IPS DF 6.9 (cell line): Measurements from ENCODE around the gene ESAM.

Experiments
- DNase-seq: peaks from one replicate; pipeline ENCODE4 v3.0.0-alpha.2; 2013; ENCODE audit warnings: low read depth, low spot score
- H3K27ac ChIP-seq: one replicate; pipeline ENCODE4 v1.5.1; 2013; ENCODE audit warnings: low read length, control low read depth
- H3K27me3 ChIP-seq: 2 replicates; pipeline ENCODE4 v1.6.1; 2013; ENCODE audit warnings: mild to moderate bottlenecking, low read length; ENCODE audit not compliant: control insufficient read depth, insufficient read depth
- H3K36me3 ChIP-seq: 2 replicates; pipeline ENCODE4 v1.6.1; 2013; ENCODE audit warnings: low read length; ENCODE audit not compliant: control insufficient read depth, insufficient read depth
- H3K4me1 ChIP-seq: 2 replicates; pipeline ENCODE4 v1.6.1; 2013; ENCODE audit warnings: low read length; ENCODE audit not compliant: control insufficient read depth, insufficient read depth
- H3K4me3 ChIP-seq: 2 replicates; pipeline ENCODE4 v1.5.1; 2013; ENCODE audit warnings: mild to moderate bottlenecking, low read length
- H3K9me3 ChIP-seq: 2 replicates; pipeline ENCODE4 v1.6.1; 2013; ENCODE audit warnings: low read length, inconsistent platforms; ENCODE audit not compliant: control insufficient read depth, insufficient read depth
- WGBS: extraction: QIAGEN DNeasy Blood & Tissue Kit; methylation state at CpG from one replicate; pipeline ENCODE4 v1.1.7; 2013; ENCODE audit warnings: mixed read lengths, missing lambda C conversion rate; ENCODE audit not compliant: insufficient read length, insufficient coverage; 5-methylcytosine and 5-hydroxymethylcytosine counted together

Gene ESAM

DNA sequence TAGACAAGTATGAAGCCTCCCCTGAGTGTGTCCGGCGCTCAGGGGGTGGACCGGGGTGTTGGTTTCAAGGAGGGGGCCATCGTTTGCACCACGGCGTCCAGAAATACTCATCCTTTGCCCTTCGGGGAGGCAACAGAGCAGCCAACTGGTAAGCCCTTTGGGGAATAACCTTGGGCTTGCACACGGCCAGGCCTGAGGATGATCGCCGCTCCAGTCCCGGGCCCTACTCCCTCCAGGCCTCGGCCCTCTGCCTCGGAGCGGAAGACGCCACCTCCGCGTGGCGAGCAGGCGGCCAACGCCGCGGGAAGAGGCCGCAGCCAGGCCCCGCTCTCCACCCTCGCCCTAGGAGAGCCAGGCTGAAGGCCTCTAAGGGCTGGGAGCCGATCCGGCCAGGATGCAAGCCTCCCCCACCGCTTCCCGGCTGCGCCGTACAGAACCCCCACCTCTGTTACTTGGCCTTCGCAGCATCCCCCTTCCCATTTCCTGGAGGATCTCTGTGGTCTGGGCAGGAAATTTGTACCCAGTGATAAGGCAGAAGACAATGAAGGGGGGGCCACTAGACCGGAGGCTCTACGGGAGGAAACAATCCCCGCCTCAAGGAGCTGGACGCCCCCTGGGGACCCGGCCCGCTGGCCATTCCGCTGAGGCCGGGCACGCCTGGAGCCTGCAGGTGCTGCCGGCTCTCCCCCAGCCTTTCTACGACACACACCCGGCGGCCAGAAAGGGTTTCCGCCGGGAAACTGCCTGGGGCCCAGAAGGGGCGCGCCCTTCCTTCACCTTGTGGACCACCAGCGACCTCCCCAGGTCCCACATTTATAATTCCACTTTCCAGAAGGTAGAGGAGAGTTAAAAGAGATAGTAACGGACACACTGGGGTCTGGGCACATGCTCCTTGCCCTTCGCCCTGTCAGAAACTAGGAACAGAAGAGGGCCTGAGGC is 2.6 kb downstream of the ESAM start:
- no peak overlapping the region for H3K27ac ChIP-seq
- no CpG with 5 or more reads among the region's 52 CpGs for WGBS
- no peak overlapping the region for H3K4me3 ChIP-seq
- DNase-seq: no peak
- peaks cover 11% of the 10 kb centered on the region for H3K4me1 ChIP-seq
- H3K36me3 ChIP-seq: no peaks in the 10 kb centered on the region
- H3K27me3 ChIP-seq: peaks cover 68% of the 10 kb centered on the region
- H3K9me3 ChIP-seq: no peaks in the 10 kb centered on the region

- Histone ChIP-seq H3K27me3 (peaks cover 77% of the 10 kb centered on the region), H3K36me3 (no peaks in the 10 kb centered on the region), H3K4me3 (no peak overlapping the region; the same call in 1 of the 2 replicates), H3K4me1 (peaks cover 11% of the 10 kb centered on the region), H3K27ac (no peak overlapping the region), H3K9me3 (no peaks in the 10 kb centered on the region)
- peak; percentile 77 for DNase-seq
- WGBS: no CpG with 5 or more reads among the region's 53 CpGs
Observed at GRCh38 chr11:124758355-124759265, 3.5 kb downstream of the ESAM start.

DNA sequence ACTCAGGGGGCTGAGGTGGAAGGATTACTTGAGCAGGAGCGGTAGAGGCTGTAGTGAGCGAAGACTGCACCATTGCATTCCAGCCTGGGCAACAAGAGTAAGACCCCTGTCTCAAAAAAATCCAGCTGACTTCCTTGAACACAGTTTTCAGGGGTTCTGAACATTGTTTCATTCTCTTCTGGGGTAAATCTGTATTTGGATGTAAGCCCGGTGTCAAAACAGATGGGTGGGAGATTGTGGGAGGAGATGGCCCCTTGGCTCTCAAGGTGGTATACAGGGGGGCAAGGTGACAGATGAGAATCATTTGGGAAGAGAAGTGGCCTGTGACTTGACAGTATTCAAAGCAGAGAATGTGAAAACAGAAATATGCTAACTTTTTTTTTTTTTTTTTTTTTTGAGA is 4.8 kb downstream of the ESAM start:
- Histone ChIP-seq H3K9me3 (no peaks in the 10 kb centered on the region), H3K4me1 (peaks cover 15% of the 10 kb centered on the region), H3K4me3 (no peak overlapping the region), H3K27me3 (peaks cover 88% of the 10 kb centered on the region), H3K36me3 (no peaks in the 10 kb centered on the region), H3K27ac (no peak overlapping the region)
- WGBS: no CpG with 5 or more reads among the region's 3 CpGs
- no peak for DNase-seq

- no peak overlapping the region for H3K4me3 ChIP-seq
- no peak overlapping the region for H3K27ac ChIP-seq
- DNase-seq: no peak
- WGBS: no CpG with 5 or more reads among the region's 6 CpGs
- H3K9me3 ChIP-seq: no peaks in the 10 kb centered on the region
- no peaks in the 10 kb centered on the region for H3K36me3 ChIP-seq
- H3K4me1 ChIP-seq: peaks cover 15% of the 10 kb centered on the region
- H3K27me3 ChIP-seq: peaks cover 90% of the 10 kb centered on the region
Observed at GRCh38 chr11:124756753-124757227, 5.3 kb downstream of the ESAM start.

GRCh38 chr11:124756033-124756752 is 5.9 kb downstream of the ESAM start:
- DNase-seq: no peak
- no peak overlapping the region for H3K27ac ChIP-seq
- peaks cover 90% of the 10 kb centered on the region for H3K27me3 ChIP-seq
- no peaks in the 10 kb centered on the region for H3K9me3 ChIP-seq
- no peaks in the 10 kb centered on the region for H3K36me3 ChIP-seq
- H3K4me3 ChIP-seq: no peak overlapping the region
- peaks cover 13% of the 10 kb centered on the region for H3K4me1 ChIP-seq
- no CpG with 5 or more reads among the region's 9 CpGs for WGBS

DNA sequence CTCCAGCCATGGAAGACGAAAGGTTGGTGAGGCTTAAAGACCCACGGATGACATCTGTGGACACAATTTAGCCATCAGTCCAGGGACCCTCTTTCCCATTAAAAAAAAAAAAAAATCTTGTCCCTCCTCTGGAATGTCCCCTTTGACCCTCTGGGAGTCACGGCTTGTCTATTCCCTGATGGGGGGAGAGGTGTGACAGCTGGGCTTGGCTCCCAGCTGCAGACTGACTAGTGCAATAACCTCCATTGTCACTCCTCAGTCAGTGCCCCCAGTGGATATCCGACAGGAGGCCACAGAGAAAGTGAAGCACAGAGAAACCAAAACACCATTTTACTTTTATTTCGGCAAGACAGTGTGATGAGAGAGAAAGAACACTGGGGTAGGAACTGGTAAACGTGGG is 7.4 kb downstream of the ESAM start:
- H3K27ac ChIP-seq: no peak overlapping the region
- peaks cover 9% of the 10 kb centered on the region for H3K4me1 ChIP-seq
- WGBS: no CpG with 5 or more reads among the region's 6 CpGs
- peaks cover 90% of the 10 kb centered on the region for H3K27me3 ChIP-seq
- no peaks in the 10 kb centered on the region for H3K9me3 ChIP-seq
- DNase-seq: no peak
- no peak overlapping the region for H3K4me3 ChIP-seq
- no peaks in the 10 kb centered on the region for H3K36me3 ChIP-seq

DNA sequence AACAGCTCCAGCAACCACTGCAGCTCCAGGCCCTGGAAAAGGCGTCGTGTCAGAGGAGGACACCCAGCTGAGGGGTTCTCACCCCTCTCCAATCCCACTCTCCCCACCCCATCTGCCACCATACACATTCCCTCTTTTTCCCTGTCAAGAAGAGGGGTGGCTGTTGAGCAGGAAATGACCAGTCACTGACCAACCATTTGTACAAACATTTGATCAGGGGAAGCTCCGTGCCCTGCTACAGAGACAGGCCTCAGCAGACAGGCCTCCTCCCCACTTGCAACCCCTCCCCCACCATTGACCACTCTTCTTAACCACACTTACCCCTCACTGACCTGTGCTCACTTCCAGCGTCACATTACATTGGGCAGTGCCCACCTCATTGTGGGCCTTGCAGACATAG is 7.8 kb downstream of the ESAM start:
- no CpG with 5 or more reads among the region's 4 CpGs for WGBS
- H3K4me1 ChIP-seq: peaks cover 9% of the 10 kb centered on the region
- H3K36me3 ChIP-seq: no peaks in the 10 kb centered on the region
- H3K9me3 ChIP-seq: no peaks in the 10 kb centered on the region
- no peak overlapping the region for H3K4me3 ChIP-seq
- no peak overlapping the region for H3K27ac ChIP-seq
- H3K27me3 ChIP-seq: peaks cover 90% of the 10 kb centered on the region
- DNase-seq: no peak

DNA sequence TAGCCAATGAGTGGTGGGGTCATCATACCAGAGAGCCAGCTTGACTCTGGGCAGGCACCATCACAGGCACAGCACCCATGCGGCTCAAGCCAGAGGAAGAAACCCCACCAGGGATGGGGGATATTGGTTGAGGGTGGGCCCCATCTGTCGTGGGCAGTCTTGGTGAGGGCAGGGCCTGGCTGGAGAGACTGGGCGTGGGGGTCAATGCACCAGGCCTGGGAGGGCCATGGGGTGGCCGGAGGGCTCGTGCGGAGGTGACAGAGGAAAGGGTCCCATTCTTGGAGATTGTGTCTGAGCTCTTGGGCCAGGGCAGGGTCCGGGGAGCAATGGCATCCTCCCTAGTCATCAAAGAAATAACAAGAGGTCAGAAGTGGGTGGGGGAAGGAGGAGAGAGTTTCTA is 8.5 kb downstream of the ESAM start:
- DNase-seq: no peak
- Histone ChIP-seq H3K27me3 (peaks cover 90% of the 10 kb centered on the region), H3K4me3 (no peak overlapping the region), H3K27ac (no peak overlapping the region), H3K36me3 (no peaks in the 10 kb centered on the region), H3K4me1 (peaks cover 8% of the 10 kb centered on the region), H3K9me3 (no peaks in the 10 kb centered on the region)
- WGBS: no CpG with 5 or more reads among the region's 7 CpGs

DNA sequence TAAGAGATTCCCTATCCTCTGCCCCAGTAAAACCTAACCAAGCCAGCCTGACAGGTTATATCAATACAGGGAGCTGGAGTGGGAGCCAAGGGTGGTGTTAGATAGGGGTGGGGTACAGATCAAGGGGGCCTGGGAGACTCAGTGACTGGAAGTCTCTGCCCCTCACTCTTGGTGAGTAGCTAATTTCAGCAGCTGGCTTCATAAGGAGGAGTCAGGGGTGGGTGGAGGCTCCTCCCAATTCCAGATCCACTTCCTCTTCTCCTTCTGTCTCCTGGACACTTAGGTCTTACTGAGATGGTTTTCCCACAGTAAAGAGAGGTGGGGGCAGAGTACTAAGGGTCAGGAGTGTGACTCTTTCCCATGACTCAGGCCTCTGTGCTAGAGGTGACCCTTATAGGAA is 8.9 kb downstream of the ESAM start:
- Histone ChIP-seq H3K9me3 (no peaks in the 10 kb centered on the region), H3K4me3 (no peak overlapping the region), H3K27ac (no peak overlapping the region), H3K36me3 (no peaks in the 10 kb centered on the region), H3K27me3 (peaks cover 92% of the 10 kb centered on the region), H3K4me1 (peaks cover 8% of the 10 kb centered on the region)
- DNase-seq: no peak
